GM21786 (cell line): ENCODE data around the gene ZNF263.

Source experiments
- ATAC-seq: cut with Tn5 transposase; IDR thresholded peaks from one replicate; pipeline ENCODE4 v1.9.1; 2021; ENCODE audit not compliant: unreplicated experiment

Gene ZNF263

DNA sequence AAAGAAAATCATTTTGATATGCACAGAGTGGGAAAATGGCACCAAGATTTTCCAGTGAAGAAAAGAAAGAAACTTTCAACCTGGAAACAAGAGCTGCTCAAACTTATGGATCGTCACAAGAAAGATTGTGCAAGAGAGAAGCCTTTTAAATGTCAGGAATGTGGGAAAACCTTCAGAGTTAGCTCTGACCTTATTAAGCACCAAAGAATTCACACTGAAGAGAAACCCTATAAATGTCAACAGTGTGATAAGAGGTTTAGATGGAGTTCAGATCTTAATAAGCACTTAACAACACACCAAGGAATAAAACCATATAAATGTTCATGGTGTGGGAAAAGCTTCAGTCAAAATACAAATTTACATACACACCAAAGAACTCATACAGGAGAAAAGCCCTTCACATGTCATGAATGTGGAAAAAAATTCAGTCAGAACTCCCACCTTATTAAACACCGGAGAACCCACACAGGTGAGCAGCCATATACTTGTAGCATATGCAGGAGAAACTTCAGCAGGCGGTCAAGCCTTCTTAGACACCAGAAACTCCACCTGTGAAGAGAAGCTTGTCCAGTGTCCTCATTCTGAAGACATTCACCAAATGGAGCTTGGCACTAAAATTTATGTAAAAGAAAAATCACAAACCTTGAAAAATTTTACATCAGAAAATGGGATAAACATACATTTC is 34.2 kb downstream of the ZNF263 start:
- ATAC-seq = no peak

DNA sequence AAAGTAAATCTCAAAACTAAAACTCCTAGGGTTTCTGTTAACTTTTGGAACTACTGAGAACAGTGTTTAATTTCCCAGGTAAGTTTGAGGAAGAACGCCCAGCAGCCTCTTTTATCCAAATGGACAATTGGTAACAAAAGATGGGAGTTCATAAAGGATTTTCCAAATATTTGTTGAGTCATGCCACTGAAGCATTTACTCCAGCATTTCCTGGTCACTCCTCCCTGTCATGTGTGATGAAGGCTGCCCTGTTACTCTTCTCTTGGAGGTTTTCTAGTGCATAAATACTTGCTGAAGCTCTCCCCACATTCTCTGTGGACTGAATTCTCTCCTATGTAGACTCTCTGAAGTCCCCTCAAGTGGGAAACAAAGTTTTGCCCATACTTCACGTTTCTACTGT is 38.5 kb downstream of the ZNF263 start:
- ATAC-seq = no peak

DNA sequence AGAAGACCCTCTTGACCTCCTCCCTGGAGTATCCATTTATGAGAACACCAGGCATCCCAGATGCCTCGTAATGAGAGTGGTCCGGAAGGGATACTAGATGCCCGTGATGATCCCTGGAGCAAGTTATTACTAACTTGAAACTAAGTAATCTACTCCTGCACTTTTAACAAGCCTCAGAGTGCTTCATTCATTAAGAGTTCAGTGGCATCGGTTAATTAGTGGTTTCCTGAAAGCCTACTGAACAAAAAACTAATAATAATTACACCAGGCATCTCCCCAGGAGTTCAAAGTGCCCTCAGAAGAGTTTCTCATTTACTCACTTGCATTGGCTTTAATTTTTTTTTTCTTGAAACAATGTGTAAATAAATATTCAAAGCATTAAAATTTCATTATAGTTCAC is 44.2 kb downstream of the ZNF263 start:
- ATAC-seq = no peak

- ATAC-seq = no peak
Measured at GRCh38 chr16:3328104-3328503, 44.8 kb downstream of the ZNF263 start.

GRCh38 chr16:3328643-3329042 is 45.4 kb downstream of the ZNF263 start:
- no peak for ATAC-seq
